HG03097 (cell line): Measurements from ENCODE around the gene RAF1.
"Not testable (repeated sequence)": the region's sequence is repeated elsewhere in the genome, so short reads cannot be mapped to it uniquely, and the experiment has no call there.

Source experiments
- ATAC-seq: cut with Tn5 transposase; IDR thresholded peaks from one replicate; pipeline ENCODE4 v1.9.1; 2021; ENCODE audit not compliant: unreplicated experiment, low FRiP score

Gene RAF1

DNA sequence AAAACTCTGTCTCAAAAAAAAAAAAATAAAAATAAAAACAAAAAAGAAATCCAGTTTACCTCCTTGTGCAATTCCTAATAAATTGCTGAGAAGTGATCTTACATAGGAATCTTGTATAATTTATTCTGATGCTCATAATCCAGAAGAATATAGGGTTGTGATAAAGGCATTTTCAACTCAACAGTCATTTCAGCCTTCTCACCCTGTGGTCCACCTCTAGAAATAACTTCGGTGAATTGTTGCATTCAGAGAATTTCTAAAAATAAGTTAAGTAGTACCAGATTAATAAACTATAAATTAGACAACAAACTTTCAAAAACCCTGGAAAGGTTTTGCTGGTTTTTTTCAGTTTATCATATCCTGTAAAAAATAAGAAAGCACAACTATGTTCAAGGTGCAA lies 20.2 kb downstream of the RAF1 start:
- no peak for ATAC-seq

- ATAC-seq: no peak
Observed at GRCh38 chr3:12643010-12643380, 20.9 kb downstream of the RAF1 start.

DNA sequence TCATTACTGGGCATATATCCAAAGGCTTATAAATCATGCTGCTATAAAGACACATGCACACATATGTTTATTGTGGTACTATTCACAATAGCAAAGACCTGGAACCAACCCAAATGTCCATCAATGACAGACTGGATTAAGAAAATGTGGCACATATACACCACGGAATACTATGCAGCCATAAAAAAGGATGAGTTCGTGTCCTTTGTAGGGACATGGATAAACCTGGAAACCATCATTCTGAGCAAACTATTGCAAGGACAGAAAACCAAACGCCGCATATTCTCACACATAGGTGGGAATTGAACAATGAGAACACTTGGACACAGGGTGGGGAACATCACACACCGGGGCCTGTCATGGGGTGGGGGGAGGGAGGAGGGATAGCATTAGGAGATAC lies 23.1 kb downstream of the RAF1 start:
- ATAC-seq: not testable (repeated sequence)

DNA sequence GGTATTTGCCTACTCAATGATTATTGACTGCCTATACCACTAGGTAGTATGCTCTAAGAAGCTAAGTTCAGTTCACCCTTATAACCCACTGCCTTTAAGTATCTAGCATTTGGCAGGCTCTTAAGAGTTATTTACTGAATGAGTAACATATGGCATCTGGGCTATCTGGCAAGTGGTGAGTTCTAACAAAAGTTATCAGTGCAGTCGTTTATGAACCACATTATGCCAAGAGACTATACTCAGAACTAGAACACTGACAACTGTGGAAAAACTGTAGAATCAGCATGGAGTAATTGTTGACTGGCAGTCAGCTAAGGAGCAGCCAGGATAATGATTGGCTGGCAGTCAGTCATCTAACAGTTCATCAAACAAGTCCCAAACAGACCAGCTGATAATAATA lies 25.8 kb downstream of the RAF1 start:
- ATAC-seq: no peak

GRCh38 chr3:12633108-12633507 lies 30.8 kb downstream of the RAF1 start:
- no peak for ATAC-seq

- ATAC-seq: no peak
Observed at GRCh38 chr3:12632523-12632922, 31.4 kb downstream of the RAF1 start.

DNA sequence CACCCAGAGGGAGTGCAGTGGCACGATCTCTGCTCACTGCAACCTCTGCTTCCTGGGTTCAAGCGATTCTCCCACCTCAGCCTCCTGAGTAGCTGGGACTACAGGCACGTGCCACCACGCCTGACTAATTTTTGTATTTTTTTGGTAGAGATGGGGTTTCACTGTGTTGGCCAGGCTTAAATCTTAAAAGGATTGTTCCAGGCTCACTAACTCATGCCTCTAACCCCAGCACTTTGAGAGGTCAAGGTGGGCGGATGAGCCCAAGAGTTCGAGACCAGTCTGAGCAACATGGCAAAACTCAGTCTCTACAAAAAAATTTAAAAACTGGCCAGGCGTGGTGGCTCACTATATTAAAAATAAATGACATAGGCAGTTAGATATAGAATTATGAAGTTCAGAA lies 33.1 kb downstream of the RAF1 start:
- not testable (repeated sequence) for ATAC-seq

DNA sequence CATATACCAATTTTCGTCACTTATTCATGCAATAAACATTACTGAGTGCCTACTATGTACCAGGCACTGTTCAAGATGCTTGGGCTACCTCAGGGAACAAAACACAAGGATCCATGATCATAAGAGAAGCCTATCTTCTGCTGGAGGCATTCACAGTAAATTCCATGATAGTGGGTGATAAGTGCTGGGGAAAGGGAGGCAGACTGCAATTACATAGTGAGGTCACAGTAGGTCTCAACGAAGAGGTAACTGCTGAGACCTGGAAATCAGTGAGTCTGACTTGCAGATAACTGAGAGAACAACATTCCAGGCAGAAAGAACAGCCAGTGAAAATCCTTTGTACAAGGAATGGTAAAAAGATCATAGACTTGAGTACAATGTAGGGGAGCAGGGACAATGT lies 33.6 kb downstream of the RAF1 start:
- ATAC-seq: no peak

GRCh38 chr3:12629560-12629959 lies 34.4 kb downstream of the RAF1 start:
- no peak for ATAC-seq

DNA sequence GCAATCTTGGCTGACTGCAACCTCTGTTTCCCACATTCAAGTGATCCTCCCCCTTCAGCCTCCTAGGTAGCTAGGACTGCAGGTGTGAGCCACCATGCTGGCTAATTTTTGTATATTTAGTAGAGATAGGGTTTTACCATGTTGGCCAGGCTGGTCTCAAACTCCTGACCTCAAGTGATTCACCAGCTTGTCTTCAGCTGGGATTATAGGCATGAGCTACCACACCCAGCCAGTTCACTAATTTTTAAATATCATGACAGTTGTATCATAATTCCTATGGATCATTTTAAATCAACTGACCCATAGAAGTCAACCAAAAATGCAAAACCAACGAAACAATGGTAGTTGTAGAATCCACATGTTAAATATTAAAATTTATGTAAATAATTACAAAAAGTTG lies 35.1 kb downstream of the RAF1 start:
- no peak for ATAC-seq

DNA sequence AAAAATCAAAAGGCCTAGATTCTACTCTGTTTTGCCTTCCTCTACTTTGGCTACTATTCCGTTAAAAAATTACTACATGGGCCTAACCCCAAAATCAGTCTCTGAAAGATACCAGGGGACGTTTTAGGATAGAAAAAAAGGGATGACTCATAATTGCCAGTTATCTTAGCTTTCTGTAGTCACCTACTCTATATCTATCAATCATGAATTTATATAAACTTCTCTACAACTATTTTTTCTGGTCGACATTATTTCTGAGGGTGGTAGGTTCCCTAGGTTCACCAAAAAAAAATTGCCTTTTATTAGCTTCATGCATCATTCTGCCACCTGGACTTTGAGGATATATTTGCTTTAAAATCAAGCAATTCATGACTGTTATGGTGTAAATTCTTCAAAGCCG lies 36.5 kb downstream of the RAF1 start:
- ATAC-seq: no peak

- not testable (repeated sequence) for ATAC-seq
Observed at GRCh38 chr3:12624964-12625363, 39.0 kb downstream of the RAF1 start.

- no peak for ATAC-seq
Observed at GRCh38 chr3:12624056-12624455, 39.9 kb downstream of the RAF1 start.

- no peak for ATAC-seq
Observed at GRCh38 chr3:12622335-12622734, 41.6 kb downstream of the RAF1 start.

- ATAC-seq: no peak
Observed at GRCh38 chr3:12620729-12621128, 43.2 kb downstream of the RAF1 start.

DNA sequence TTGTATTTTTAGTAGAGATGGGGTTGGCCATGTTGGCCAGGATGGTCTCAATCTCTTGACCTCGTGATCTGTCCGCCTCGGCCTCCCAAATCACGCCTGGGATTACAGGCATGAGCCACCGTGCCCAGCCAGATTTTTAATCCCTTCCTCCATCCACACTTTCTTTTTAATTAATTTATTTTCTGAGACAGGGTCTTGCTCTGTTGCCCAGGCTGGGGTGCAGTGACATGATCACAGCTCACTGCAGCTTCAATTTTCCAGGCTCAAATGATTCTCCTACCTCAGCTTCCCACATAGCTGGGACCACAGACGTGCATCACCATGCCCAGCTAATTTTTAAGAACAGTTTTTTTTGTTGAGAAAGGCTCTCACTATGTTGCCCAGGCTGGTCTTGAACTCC lies 43.6 kb downstream of the RAF1 start:
- no peak for ATAC-seq

- no peak for ATAC-seq
Observed at GRCh38 chr3:12618426-12618825, 45.5 kb downstream of the RAF1 start.

DNA sequence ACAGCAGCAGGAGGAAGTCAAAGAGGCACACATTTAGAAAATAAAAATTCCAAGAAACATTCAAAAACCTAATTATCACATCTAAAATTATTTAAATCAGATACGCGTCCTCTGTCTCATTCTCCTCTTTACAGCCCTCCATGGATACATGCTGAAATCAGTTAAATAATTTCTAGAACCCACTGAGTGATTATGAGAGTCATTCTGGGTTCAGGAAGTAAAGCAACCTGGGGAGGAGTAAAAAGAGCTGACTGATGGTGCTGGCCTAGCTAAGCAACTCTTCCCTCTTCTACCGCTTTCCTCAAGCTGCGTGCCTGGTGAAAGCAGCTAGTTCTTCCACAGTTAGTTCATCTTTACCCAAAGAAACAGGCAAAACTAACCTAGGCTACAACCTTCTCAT lies 48.7 kb downstream of the RAF1 start:
- ATAC-seq: no peak

DNA sequence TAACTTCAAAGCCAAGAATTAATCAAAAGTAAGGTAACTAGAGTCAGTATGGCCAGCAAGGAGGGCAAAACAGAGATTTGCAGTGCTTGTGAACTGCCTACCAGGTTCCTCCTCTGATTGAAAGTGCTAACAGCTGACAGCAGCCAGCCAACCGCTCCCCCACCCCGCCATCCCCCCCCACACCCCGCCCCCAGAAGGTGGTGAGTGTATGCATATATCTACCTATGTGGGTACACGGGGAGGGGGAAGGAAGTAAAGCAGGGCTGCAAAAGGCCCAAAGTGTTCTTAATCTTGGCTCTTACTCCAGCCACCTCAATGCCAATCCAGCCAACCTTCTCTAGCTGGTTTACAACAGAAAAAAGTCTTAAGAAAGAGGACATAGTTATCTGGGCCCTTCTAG lies 50.7 kb downstream of the RAF1 start:
- no peak for ATAC-seq

GRCh38 chr3:12612514-12613226 lies 51.2 kb downstream of the RAF1 start:
- no peak for ATAC-seq

DNA sequence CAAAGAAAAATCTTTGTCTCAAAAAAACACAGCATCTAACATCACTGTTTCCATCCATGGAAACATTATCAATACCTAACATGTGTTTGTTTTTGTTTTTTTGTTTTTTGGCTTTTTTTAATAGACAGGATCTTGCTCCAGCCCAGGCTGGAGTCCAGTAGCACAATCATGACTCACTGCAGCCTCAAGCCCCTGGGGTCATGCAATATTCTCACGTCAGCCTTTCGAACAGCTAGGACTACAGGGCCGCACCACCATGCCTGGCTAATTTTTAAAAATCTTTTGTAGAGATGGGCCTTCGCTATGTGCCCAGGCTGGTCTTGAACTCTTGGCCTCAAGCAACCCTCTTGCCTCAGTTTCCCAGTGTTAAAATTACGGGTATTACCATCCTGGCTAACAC lies 52.8 kb downstream of the RAF1 start:
- ATAC-seq: no peak

DNA sequence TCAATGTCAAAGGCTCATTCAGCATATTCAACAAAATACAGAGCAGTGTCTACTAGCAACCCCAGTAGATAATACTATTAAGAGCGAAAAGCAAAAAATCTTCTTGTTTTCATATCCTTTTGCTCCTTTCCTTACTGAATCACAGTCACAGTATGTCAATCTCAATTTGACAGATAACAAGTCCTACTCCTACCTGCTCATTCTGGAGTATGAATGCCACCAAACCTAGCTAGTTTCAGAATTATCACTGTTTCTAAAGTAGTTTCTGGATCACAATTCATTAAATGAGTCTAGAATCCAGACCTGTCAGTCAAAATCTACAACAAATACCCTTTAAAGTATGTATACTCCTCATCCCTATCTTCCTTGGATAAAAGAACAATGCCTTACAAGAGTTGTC lies 55.5 kb downstream of the RAF1 start:
- ATAC-seq: no peak

DNA sequence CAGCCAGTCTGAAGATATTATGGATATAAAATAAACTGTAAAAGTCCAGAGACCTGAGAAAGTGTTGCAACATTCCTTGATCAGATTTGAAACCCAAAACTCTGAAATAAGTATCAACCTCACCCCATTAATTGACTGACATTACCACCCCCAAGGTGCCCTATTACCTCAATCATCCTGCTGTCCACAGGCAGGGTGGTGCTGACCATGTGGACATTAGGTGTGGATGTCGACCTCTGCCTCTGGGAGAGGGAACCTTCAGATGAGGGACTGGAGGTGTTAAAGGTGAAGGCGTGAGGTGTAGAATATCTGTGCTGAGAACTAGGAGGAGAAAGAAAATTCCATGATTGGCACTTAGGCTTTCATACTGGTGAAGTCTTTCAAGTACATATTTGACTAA lies 59.9 kb downstream of the RAF1 start:
- no peak for ATAC-seq
